GM12874 (cell line): ENCODE results near the gene PLEKHH1.

Experiments used
- CTCF ChIP-seq: IDR thresholded peaks from 2 replicates; pipeline ENCODE4 v1.5.1; 2011; ENCODE audit warnings: low read depth, mild to moderate bottlenecking, control low read depth, low read length, moderate library complexity; ENCODE audit not compliant: insufficient read depth

The PLEKHH1 gene

GRCh38 chr14:67497716-67498115 is 35.4 kb upstream of the PLEKHH1 start:
- no peak for TF ChIP-seq CTCF

- TF ChIP-seq CTCF: no peak
Measured at GRCh38 chr14:67500981-67501380, 32.1 kb upstream of the PLEKHH1 start.

DNA sequence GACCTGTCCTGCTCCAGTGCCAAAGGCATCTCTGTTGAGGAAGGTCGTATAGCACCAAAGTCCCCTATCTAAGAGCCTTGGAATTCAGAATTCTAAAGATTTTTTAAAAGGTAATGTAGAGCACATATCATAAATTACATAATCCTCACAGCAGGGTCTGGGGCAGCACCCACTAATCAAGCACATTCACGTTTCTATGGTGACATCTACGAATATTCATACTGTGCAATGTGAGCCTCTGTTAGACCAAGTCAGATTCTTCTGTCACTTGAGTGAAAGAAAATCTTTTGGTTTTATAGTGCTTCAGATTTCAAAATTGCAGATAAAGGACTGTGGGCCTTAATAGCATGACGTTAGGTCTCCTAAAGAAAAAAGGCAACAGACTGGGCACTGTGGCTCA is 31.4 kb upstream of the PLEKHH1 start:
- TF ChIP-seq CTCF: no peak

DNA sequence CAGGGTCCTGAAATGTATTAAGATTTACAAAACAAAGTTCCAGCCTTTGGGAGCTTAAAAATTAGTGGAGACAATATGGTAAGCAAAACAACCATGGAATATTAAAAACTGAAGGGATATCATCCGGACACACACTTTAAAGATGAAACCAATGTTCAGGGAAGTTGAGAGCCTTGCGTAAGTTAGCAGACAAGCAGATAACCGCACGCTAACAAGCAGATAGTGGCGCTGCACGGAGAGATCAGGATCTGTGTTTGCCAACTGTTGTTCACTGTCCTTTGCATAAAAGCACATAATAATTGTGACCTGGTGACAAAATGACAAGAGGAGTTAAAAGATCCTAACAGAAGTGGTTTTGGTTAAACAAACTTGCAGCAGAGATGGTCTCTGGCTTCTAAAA is 30.2 kb upstream of the PLEKHH1 start:
- TF ChIP-seq CTCF: no peak

DNA sequence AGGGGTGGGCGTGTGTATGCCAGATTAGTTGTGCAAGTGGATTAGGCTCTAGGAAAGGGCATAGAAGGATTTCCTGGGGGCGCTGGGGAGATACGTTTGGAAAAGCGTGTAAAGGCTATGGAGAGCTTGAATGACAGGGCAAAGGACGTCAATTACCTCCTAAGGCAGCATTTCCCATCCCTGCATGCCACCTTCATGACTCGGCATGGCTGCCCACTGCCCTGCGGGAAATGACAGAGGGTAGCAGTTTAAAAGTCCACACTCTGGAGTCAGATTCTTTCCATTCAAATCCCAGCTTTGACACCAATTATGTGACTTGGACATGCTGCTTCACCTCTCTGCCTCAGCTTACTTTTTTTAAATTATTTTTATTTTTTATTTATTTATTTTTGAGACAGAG is 29.8 kb upstream of the PLEKHH1 start:
- no peak for TF ChIP-seq CTCF

DNA sequence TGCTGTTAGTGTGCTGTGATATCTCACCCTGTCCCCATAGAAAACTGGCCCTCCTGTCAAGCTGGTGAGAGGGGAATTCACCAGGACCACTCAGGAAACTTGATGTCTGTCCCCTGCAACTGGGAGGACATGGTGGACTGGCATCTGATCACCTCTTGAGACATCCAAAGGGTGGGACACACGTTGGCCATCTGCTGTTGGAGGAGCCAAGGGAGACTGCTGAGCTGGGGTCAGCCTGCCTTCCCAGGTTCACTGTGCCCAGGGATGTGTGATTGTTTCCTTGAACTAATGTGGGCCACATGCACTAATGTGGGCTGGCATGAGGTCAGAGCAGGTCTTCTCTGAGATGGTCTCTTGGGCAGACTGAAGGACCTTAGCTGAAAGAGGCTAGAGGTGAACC is 27.8 kb upstream of the PLEKHH1 start:
- TF ChIP-seq CTCF: no peak

DNA sequence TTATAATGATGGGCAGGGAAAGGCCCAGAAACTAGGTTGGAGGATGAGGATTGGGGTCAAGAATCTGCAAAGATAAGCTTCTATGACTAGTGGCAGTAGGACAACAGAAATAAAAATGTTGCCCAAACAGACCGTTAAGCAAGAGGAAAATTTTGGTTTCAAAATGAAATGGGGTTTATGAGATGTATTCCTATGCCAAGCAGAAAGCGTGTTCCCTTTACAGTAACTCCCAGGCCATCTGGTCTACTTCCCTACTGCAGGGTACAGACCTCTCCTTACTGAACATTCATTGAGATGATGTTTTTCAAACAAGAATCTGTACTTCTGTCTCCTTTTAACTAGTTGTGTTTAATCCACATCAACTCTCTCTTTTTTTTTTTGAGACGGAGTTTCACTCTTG is 24.1 kb upstream of the PLEKHH1 start:
- TF ChIP-seq CTCF: no peak

- no peak for TF ChIP-seq CTCF
Measured at GRCh38 chr14:67510121-67510520, 23.0 kb upstream of the PLEKHH1 start.
